Osteoblast (primary cell): ENCODE measurements around the gene ATP2A3. TPM values are rescaled to one million over a fixed set of nuclear protein-coding genes. Genes with fewer than 3 reads are reported as not detected.

Experiments used
- DNase-seq: peaks from one replicate; pipeline ENCODE4 v3.0.0; 2011; ENCODE audit warnings: low spot score, mixed read lengths; ENCODE audit not compliant: insufficient read length; ENCODE audit errors: missing footprints
- H2AFZ ChIP-seq: 2 replicates; pipeline ENCODE4 v1.6.0; 2011; ENCODE audit warnings: mild to moderate bottlenecking, low read length
- H3K27ac ChIP-seq: 2 replicates; pipeline ENCODE4 v1.5.1; 2011; ENCODE audit warnings: mild to moderate bottlenecking, low read depth, low read length, moderate library complexity
- H3K27me3 ChIP-seq: 2 replicates; pipeline ENCODE4 v1.6.0; 2012; ENCODE audit warnings: mild to moderate bottlenecking, control low read depth, inconsistent platforms, low read length, moderate library complexity; ENCODE audit not compliant: insufficient read depth
- H3K36me3 ChIP-seq: 2 replicates; pipeline ENCODE4 v1.5.1; 2011; ENCODE audit warnings: mild to moderate bottlenecking, low read length, control low read depth, moderate library complexity; ENCODE audit not compliant: insufficient read depth
- H3K4me1 ChIP-seq: 2 replicates; pipeline ENCODE4 v1.5.1; 2011; ENCODE audit warnings: mild to moderate bottlenecking, low read length, control low read depth, moderate library complexity; ENCODE audit not compliant: insufficient read depth
- H3K4me2 ChIP-seq: 2 replicates; pipeline ENCODE4 v1.6.0; 2011; ENCODE audit warnings: mild to moderate bottlenecking, low read length; ENCODE audit not compliant: insufficient read depth
- H3K4me3 ChIP-seq: fragments of 200-600 bp; sonication (generic); 3 replicates; pipeline ENCODE4 v1.5.1; 2012; ENCODE audit warnings: mild to moderate bottlenecking, low read length, inconsistent platforms; ENCODE audit not compliant: insufficient read depth
- H3K79me2 ChIP-seq: 2 replicates; pipeline ENCODE4 v1.6.0; 2012; ENCODE audit warnings: mild to moderate bottlenecking, low read length, control low read depth, inconsistent platforms; ENCODE audit not compliant: insufficient read depth
- H3K9me3 ChIP-seq: 2 replicates; pipeline ENCODE4 v1.5.1; 2011; ENCODE audit warnings: low read depth, low read length, control low read depth
- H4K20me1 ChIP-seq: 2 replicates; pipeline ENCODE4 v1.6.0; 2012; ENCODE audit warnings: mild to moderate bottlenecking, low read length, control low read depth; ENCODE audit not compliant: insufficient read depth
- total RNA-seq: library from RNA; depleted of rRNA; stranded (reverse); fragments of >200 nt; gene quantifications from 2 replicates; pipeline ENCODE4 v1.2.3, GENCODE V29; 2012
- TF ChIP-seq, protein P1 (sequence below): IDR thresholded peaks from 2 replicates; pipeline ENCODE4 v1.5.1; 2011; ENCODE audit warnings: mild to moderate bottlenecking, low read depth, low read length, moderate library complexity; ENCODE audit errors: extremely low read depth

Gene ATP2A3
- total RNA-seq, 1 donor, result 1.4 TPM

DNA sequence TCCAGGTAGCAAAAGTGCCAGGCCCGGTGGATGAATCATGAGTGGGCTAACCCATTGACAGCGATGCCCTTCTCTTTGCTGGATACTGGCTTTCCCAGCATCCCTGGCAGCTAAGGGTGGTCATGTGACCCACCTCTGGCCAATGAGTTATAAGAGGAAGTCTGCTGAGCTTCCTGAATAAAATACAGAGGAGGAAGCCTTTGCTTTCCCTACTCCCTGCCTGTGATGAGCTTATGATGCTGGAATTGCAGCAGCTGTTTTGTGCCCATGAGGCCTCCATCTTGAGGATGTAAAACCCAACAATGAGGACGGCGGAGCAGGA, 15.0 kb upstream of the ATP2A3 start:
- Histone ChIP-seq H3K27me3 (no peaks in the 10 kb centered on the region), H3K27ac (no peak overlapping the region), H3K4me3 (no peak overlapping the region), H3K4me2 (no peak overlapping the region), H4K20me1 (no peaks in the 10 kb centered on the region), H3K9me3 (peaks cover 7% of the 10 kb centered on the region), H3K4me1 (no peaks in the 10 kb centered on the region), H2AFZ (no peak overlapping the region), H3K79me2 (no peaks in the 10 kb centered on the region), H3K36me3 (no peaks in the 10 kb centered on the region)
- TF ChIP-seq, protein P1, sequence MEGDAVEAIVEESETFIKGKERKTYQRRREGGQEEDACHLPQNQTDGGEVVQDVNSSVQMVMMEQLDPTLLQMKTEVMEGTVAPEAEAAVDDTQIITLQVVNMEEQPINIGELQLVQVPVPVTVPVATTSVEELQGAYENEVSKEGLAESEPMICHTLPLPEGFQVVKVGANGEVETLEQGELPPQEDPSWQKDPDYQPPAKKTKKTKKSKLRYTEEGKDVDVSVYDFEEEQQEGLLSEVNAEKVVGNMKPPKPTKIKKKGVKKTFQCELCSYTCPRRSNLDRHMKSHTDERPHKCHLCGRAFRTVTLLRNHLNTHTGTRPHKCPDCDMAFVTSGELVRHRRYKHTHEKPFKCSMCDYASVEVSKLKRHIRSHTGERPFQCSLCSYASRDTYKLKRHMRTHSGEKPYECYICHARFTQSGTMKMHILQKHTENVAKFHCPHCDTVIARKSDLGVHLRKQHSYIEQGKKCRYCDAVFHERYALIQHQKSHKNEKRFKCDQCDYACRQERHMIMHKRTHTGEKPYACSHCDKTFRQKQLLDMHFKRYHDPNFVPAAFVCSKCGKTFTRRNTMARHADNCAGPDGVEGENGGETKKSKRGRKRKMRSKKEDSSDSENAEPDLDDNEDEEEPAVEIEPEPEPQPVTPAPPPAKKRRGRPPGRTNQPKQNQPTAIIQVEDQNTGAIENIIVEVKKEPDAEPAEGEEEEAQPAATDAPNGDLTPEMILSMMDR, result no peak
- DNase-seq, result peak; percentile 69

DNA sequence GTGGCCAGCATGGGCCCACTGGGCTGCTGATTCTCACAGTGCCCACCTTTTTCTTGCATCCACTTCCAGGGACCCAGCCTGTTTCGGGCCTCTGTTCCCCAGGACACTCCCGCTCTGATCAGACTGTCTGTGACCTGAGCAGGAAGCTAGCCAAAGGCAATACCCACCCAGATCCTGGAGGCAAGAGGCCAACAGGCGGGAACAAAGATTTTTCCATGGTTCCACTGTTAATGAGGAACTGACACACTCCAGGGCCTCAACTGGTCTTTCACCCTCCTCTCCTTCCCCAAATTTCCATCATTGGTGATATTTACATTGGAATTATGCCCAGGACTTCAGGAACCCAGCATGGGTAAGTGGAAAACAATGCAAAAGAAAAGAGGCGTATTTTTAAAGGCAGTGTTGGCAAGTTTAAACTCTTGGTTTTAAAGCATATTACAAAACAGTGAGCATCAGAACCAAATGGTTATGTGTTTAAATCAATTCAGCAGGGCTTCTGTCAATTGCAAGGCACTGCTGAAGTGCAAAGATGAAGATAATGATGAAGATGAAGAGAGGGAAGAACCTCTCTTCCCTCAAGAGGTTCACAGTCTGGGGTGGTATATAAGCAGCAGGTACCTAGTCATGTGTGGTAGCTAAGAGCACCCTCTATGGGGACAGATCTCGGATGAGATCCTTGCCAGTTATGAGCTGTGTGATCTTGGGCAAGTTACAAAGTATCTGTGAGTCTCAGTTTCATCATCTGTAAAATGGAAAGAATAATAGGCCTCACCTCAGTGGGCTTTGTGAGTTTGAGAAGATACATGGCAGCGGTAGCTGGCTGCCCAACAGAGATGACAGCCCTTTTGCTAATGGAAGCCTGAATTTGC, 14.4 kb upstream of the ATP2A3 start:
- DNase-seq, result peak; percentile 63
- Histone ChIP-seq H2AFZ (no peak overlapping the region), H3K9me3 (peaks cover 7% of the 10 kb centered on the region), H3K27ac (no peak overlapping the region), H4K20me1 (no peaks in the 10 kb centered on the region), H3K4me1 (no peaks in the 10 kb centered on the region), H3K27me3 (no peaks in the 10 kb centered on the region), H3K79me2 (no peaks in the 10 kb centered on the region), H3K4me2 (no peak overlapping the region), H3K4me3 (no peak overlapping the region), H3K36me3 (no peaks in the 10 kb centered on the region)
- TF ChIP-seq, protein P1, result no peak

DNA sequence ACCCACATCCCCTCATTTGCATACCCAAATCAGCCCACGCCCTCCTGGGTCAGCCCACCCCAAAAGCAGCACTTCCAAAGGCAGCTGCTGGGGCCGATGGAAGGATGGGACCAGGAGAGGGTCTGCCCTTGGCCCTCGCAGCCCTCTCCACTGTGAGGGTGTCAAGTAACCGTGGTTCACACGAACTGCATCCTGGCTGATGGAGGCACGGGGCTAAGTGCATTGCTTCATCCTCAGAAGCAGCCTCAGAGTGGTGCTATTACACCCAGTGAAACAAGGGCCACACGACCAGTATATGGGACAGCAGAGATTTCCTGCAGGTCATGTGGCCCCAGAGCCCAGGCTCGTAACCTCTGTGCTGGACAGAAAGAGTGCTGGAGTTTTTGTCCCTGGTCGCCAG, 13.2 kb upstream of the ATP2A3 start:
- Histone ChIP-seq H3K27ac (no peak overlapping the region), H3K4me1 (no peaks in the 10 kb centered on the region), H3K79me2 (no peaks in the 10 kb centered on the region), H3K4me2 (no peak overlapping the region), H2AFZ (no peak overlapping the region), H4K20me1 (no peaks in the 10 kb centered on the region), H3K9me3 (peaks cover 7% of the 10 kb centered on the region), H3K27me3 (no peaks in the 10 kb centered on the region), H3K4me3 (no peak overlapping the region), H3K36me3 (no peaks in the 10 kb centered on the region)
- TF ChIP-seq, protein P1, result no peak
- DNase-seq, result peak; percentile 29

DNA sequence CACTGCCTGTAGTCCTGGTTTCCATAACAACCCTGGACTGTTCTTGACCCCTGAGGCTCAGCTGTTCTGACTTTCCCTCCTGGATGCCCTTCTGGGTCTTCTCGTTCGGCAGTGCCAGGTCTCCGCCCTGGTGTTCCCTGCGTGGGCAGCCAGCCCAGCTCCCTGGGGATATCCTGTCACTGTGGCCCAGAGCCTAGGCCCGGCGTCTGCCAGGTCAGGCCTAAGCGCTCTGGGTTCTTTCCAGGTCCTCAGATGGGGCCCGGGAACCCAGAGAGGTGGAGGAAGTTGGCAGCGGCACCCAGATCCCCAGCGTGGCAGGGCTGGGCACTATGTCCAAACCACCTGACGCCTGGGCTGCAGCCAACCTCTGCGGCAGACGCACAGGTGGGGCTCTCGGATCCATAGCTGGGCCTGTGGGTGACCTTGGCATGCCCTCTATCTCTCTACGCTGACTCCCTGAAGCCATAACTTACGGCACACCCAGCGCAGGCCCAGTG, 12.5 kb upstream of the ATP2A3 start:
- H2AFZ ChIP-seq, result no peak overlapping the region
- H3K9me3 ChIP-seq, result peaks cover 7% of the 10 kb centered on the region
- H3K27ac ChIP-seq, result no peak overlapping the region
- DNase-seq, result peak; percentile 81
- H3K36me3 ChIP-seq, result no peaks in the 10 kb centered on the region
- no peak overlapping the region for H3K4me3 ChIP-seq
- H3K79me2 ChIP-seq, result no peaks in the 10 kb centered on the region
- H3K4me1 ChIP-seq, result no peaks in the 10 kb centered on the region
- H4K20me1 ChIP-seq, result no peaks in the 10 kb centered on the region
- H3K27me3 ChIP-seq, result no peaks in the 10 kb centered on the region
- TF ChIP-seq, protein P1, result no peak
- no peak overlapping the region for H3K4me2 ChIP-seq
